Endothelial cell (in vitro differentiated cells): ENCODE measurements around the gene CD47. TPM values are rescaled to one million over a fixed set of nuclear protein-coding genes. Genes with fewer than 3 reads are reported as not detected.

Experiments
- DNase-seq: peaks from one replicate; pipeline ENCODE4 v3.0.0; 2021; ENCODE audit warnings: low spot score
- H3K27ac Mint-ChIP-seq: one replicate; pipeline ENCODE4 v1.8.0; 2021; ENCODE audit warnings: mixed read lengths, inconsistent platforms; ENCODE audit not compliant: unreplicated experiment
- H3K27me3 Mint-ChIP-seq: one replicate; pipeline ENCODE4 v1.8.0; 2021; ENCODE audit warnings: mild to moderate bottlenecking, moderate library complexity, mixed read lengths, inconsistent platforms; ENCODE audit not compliant: unreplicated experiment
- H3K36me3 Mint-ChIP-seq: one replicate; pipeline ENCODE4 v1.8.0; 2021; ENCODE audit warnings: mild to moderate bottlenecking, low read depth, mixed read lengths, inconsistent platforms; ENCODE audit not compliant: unreplicated experiment
- H3K4me1 Mint-ChIP-seq: one replicate; pipeline ENCODE4 v1.8.0; 2021; ENCODE audit warnings: mild to moderate bottlenecking, mixed read lengths, inconsistent platforms; ENCODE audit not compliant: unreplicated experiment
- H3K4me3 Mint-ChIP-seq: one replicate; pipeline ENCODE4 v1.8.0; 2021; ENCODE audit warnings: mild to moderate bottlenecking, mixed read lengths, inconsistent platforms; ENCODE audit not compliant: unreplicated experiment
- H3K9me3 Mint-ChIP-seq: one replicate; pipeline ENCODE4 v1.8.0; 2021; ENCODE audit warnings: mixed read lengths, inconsistent platforms; ENCODE audit not compliant: unreplicated experiment
- total RNA-seq: library from RNA; stranded (reverse); fragmentation: NEBNext Ultra II Directional; extraction: Animal tissue kit (Norgen Biotek cat#: 25700); gene quantifications from one replicate; pipeline ENCODE4 v1.2.1, GENCODE V29; 2021; ENCODE audit not compliant: unreplicated experiment
- TF ChIP-seq, protein P1 (sequence below): fragments of 200-600 bp; sonication (generic); IDR thresholded peaks from one replicate; pipeline ENCODE4 v1.5.0; 2021; ENCODE audit warnings: antibody characterized with exemption; ENCODE audit not compliant: unreplicated experiment

CD47 gene
- total RNA-seq, 1 donor from 2014 or later: 89.6 TPM

GRCh38 chr3:108055931-108056330 is 34.9 kb downstream of the CD47 start:
- no peak for DNase-seq
- Mint-ChIP-seq H3K9me3 (no peaks in the 10 kb centered on the region), H3K4me1 (no peaks in the 10 kb centered on the region), H3K27ac (no peak overlapping the region), H3K36me3 (peaks cover 23% of the 10 kb centered on the region), H3K4me3 (no peak overlapping the region), H3K27me3 (peaks cover 2% of the 10 kb centered on the region)
- TF ChIP-seq, protein P1, sequence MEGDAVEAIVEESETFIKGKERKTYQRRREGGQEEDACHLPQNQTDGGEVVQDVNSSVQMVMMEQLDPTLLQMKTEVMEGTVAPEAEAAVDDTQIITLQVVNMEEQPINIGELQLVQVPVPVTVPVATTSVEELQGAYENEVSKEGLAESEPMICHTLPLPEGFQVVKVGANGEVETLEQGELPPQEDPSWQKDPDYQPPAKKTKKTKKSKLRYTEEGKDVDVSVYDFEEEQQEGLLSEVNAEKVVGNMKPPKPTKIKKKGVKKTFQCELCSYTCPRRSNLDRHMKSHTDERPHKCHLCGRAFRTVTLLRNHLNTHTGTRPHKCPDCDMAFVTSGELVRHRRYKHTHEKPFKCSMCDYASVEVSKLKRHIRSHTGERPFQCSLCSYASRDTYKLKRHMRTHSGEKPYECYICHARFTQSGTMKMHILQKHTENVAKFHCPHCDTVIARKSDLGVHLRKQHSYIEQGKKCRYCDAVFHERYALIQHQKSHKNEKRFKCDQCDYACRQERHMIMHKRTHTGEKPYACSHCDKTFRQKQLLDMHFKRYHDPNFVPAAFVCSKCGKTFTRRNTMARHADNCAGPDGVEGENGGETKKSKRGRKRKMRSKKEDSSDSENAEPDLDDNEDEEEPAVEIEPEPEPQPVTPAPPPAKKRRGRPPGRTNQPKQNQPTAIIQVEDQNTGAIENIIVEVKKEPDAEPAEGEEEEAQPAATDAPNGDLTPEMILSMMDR: no peak

GRCh38 chr3:108054935-108055334 is 35.9 kb downstream of the CD47 start:
- Mint-ChIP-seq H3K9me3 (no peaks in the 10 kb centered on the region), H3K27me3 (peaks cover 2% of the 10 kb centered on the region), H3K36me3 (peaks cover 15% of the 10 kb centered on the region), H3K4me1 (no peaks in the 10 kb centered on the region), H3K27ac (no peak overlapping the region), H3K4me3 (no peak overlapping the region)
- TF ChIP-seq, protein P1: no peak
- DNase-seq: no peak

GRCh38 chr3:108053483-108053882 is 37.3 kb downstream of the CD47 start:
- no peaks in the 10 kb centered on the region for H3K4me1 Mint-ChIP-seq
- H3K4me3 Mint-ChIP-seq: no peak overlapping the region

DNA sequence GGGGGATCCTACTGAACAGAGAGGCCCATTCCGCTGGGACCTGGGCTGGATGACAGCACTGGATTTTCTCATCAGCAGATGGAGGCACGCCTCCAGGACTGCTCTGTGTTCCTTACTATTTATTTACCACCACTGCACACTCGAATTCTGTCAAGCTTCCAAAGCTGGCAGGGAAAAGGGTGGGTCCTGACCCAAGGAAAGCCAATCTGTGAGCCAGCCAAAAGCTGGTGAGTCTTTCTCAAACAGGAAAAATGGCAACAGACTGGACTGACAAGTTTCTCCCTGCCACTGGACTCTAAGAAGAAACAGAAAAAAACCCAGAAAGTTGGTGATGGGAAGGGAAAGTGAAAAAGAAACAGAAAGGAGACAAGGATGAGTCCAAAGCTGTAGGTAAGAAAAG is 37.8 kb downstream of the CD47 start:
- Mint-ChIP-seq H3K9me3 (no peaks in the 10 kb centered on the region), H3K36me3 (peaks cover 11% of the 10 kb centered on the region), H3K27me3 (peaks cover 2% of the 10 kb centered on the region), H3K27ac (no peak overlapping the region), H3K4me1 (no peaks in the 10 kb centered on the region), H3K4me3 (no peak overlapping the region)
- TF ChIP-seq, protein P1: no peak
- no peak for DNase-seq

More at GRCh38 chr3:108053483-108053882, 37.3 kb downstream of the CD47 start:
- Mint-ChIP-seq H3K27ac (no peak overlapping the region), H3K27me3 (peaks cover 2% of the 10 kb centered on the region), H3K9me3 (no peaks in the 10 kb centered on the region), H3K36me3 (peaks cover 11% of the 10 kb centered on the region)
- TF ChIP-seq, protein P1: no peak
- no peak for DNase-seq

- H3K9me3 Mint-ChIP-seq: no peaks in the 10 kb centered on the region
- no peak for DNase-seq
- peaks cover 2% of the 10 kb centered on the region for H3K27me3 Mint-ChIP-seq
- H3K4me3 Mint-ChIP-seq: no peak overlapping the region
- H3K4me1 Mint-ChIP-seq: no peaks in the 10 kb centered on the region
- TF ChIP-seq, protein P1: no peak
- H3K27ac Mint-ChIP-seq: no peak overlapping the region
- peaks cover 11% of the 10 kb centered on the region for H3K36me3 Mint-ChIP-seq
Measured at GRCh38 chr3:108051005-108051404, 39.8 kb downstream of the CD47 start.
